Breast epithelium (tissue), 3 donors: ENCODE measurements around the gene FNDC3A.

Experiments used
- CTCF ChIP-seq, 3 donors: fragments of 450-650 bp; IDR thresholded peaks; one replicate each; pipeline ENCODE4 v1.5.1; 2016 to 2017; ENCODE audit warnings: antibody characterized with exemption in 3 of 3, mild to moderate bottlenecking in 3 of 3, moderate library complexity in 3 of 3
- POLR2A ChIP-seq: fragments of 450-650 bp; IDR thresholded peaks from one replicate; pipeline ENCODE4 v1.6.1; 2016; ENCODE audit warnings: antibody characterized with exemption, mild to moderate bottlenecking, moderate library complexity

- TF ChIP-seq CTCF (IDR thresholded peaks at IDR 0.05), result no peak
- TF ChIP-seq POLR2A, result no peak
These were observed 259.0 kb downstream of the FNDC3A start for GRCh38 chr13:49234741-49235140.
